Cardiac muscle cell (in vitro differentiated cells and primary cell): ENCODE measurements around the gene EPHB2. TPM values are rescaled to one million over a fixed set of nuclear protein-coding genes. Genes with fewer than 3 reads are reported as not detected.

Experiments
- DNase-seq, 2 donors: peaks; one replicate each; pipeline versions ENCODE4 v3.0.0 to v3.0.0-alpha.2; 2010 to 2017; ENCODE audit warnings: low read depth in 1 of 2, low spot score in 1 of 2
- H3K27ac ChIP-seq: fragments of 200-600 bp; sonication (generic); 2 replicates; pipeline ENCODE4 v1.5.1; 2016
- H3K27me3 ChIP-seq: fragments of 200-600 bp; sonication (generic); 2 replicates; pipeline ENCODE4 v1.6.0; 2016; ENCODE audit warnings: control low read depth
- H3K36me3 ChIP-seq: fragments of 200-600 bp; sonication (generic); 2 replicates; pipeline ENCODE4 v1.5.1; 2016; ENCODE audit warnings: control low read depth
- H3K4me1 ChIP-seq: fragments of 200-600 bp; sonication (generic); 2 replicates; pipeline ENCODE4 v1.8.1; 2017; ENCODE audit warnings: low read depth, mild to moderate bottlenecking, mixed run types
- H3K4me3 ChIP-seq: fragments of 200-600 bp; sonication (generic); 2 replicates; pipeline ENCODE4 v1.5.1; 2016; ENCODE audit warnings: mild to moderate bottlenecking
- H3K9me3 ChIP-seq: fragments of 200-600 bp; sonication (generic); 2 replicates; pipeline ENCODE4 v1.5.1; 2017; ENCODE audit warnings: low read depth, mild to moderate bottlenecking, control low read depth
- polyA plus RNA-seq: library from polyadenylated mRNA; unstranded; fragments of >200 nt; fragmentation: Nextera tagmentation; extraction: Ambion mirVana; gene quantifications from 2 replicates; pipeline ENCODE4 v1.2.1, GENCODE V29; 2016
- total RNA-seq: library from RNA; depleted of rRNA; stranded (reverse); fragments of >200 nt; gene quantifications from 2 replicates; pipeline ENCODE4 v1.2.3, GENCODE V29; 2016
- TF ChIP-seq, protein P1 (sequence below): IDR thresholded peaks from 2 replicates; pipeline ENCODE4 v1.5.1; 2012; ENCODE audit warnings: low read depth, mild to moderate bottlenecking, low read length

The EPHB2 gene
- total and polyA plus RNA-seq, 2 experiments from 2014 or later: 38.8 to 96.3 TPM

DNA sequence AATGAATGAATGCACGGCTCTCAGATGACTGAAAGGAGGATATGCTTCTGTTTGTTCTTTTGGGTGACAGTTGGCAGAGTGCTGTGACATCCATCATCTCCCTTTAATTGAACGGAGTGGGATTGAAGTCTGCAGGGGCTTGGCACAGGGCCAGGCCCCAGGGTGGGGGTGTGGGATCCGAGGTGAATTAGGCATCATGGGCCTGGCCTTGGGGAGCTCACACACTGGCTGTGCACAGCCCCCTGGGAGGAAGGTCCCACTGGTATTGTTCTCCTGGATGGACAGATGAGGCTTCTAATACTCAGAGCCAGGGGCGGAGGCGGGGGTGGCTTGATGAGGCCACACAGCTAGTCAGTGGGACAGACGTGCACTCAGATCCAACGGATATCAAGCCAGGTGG is 19.3 kb downstream of the EPHB2 start:
- Histone ChIP-seq H3K36me3 (no peaks in the 10 kb centered on the region), H3K27ac (no peak overlapping the region), H3K9me3 (no peaks in the 10 kb centered on the region), H3K4me3 (no peak overlapping the region), H3K27me3 (no peaks in the 10 kb centered on the region), H3K4me1 (no peaks in the 10 kb centered on the region)
- no peak for DNase-seq
- TF ChIP-seq, protein P1, sequence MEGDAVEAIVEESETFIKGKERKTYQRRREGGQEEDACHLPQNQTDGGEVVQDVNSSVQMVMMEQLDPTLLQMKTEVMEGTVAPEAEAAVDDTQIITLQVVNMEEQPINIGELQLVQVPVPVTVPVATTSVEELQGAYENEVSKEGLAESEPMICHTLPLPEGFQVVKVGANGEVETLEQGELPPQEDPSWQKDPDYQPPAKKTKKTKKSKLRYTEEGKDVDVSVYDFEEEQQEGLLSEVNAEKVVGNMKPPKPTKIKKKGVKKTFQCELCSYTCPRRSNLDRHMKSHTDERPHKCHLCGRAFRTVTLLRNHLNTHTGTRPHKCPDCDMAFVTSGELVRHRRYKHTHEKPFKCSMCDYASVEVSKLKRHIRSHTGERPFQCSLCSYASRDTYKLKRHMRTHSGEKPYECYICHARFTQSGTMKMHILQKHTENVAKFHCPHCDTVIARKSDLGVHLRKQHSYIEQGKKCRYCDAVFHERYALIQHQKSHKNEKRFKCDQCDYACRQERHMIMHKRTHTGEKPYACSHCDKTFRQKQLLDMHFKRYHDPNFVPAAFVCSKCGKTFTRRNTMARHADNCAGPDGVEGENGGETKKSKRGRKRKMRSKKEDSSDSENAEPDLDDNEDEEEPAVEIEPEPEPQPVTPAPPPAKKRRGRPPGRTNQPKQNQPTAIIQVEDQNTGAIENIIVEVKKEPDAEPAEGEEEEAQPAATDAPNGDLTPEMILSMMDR: no peak

DNA sequence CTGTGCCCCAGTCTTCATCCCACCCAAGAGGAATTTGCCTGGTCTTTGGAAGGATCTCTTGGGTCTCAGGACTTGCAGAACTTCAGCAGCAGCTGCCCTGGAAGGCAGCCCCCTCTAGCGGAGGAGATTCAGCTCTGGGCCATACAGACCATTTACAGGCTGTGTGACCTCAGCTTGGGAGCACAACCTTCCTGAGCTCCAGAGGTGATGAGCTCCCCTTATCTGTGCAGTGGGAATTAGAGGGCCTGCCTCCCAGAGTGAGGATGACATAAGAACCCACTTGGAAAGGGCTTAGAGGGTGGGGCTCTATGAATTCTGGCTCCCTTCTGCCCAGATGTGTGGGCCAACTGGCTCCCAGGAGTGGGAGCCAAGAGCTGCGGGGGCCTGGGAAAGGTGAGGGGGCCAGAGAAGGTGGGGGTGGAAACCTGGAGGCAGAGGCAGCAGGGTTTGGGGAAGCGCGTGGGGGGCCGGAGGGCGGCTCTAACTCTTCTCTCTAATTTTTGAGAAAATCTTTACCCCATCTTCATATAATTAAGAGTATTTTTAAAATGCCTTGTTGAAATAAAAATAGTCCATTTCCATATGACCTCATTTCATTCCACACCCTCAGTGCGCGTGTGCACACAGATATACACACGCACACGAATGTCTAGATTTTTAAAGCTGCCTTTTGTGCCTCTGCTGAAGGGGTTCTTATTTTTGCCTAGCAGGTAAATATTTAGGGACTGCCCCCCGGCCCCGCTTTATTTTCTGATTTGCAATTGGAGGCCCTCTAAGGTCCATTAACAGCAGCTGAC is 21.5 kb downstream of the EPHB2 start:
- Histone ChIP-seq H3K36me3 (no peaks in the 10 kb centered on the region), H3K9me3 (no peaks in the 10 kb centered on the region), H3K27me3 (no peaks in the 10 kb centered on the region), H3K4me3 (no peak overlapping the region), H3K4me1 (peaks cover 8% of the 10 kb centered on the region), H3K27ac (no peak overlapping the region)
- peak in 1 of 2 donors; percentile 57 for DNase-seq
- TF ChIP-seq, protein P1: peak; percentile 69

GRCh38 chr1:22733643-22734042 is 23.0 kb downstream of the EPHB2 start:
- Histone ChIP-seq H3K36me3 (no peaks in the 10 kb centered on the region), H3K9me3 (no peaks in the 10 kb centered on the region), H3K27ac (no peak overlapping the region), H3K27me3 (no peaks in the 10 kb centered on the region), H3K4me1 (peaks cover 14% of the 10 kb centered on the region), H3K4me3 (no peak overlapping the region)
- TF ChIP-seq, protein P1: no peak
- DNase-seq: no peak

- Histone ChIP-seq H3K27me3 (no peaks in the 10 kb centered on the region), H3K4me3 (no peak overlapping the region), H3K36me3 (no peaks in the 10 kb centered on the region), H3K4me1 (peaks cover 25% of the 10 kb centered on the region), H3K9me3 (no peaks in the 10 kb centered on the region), H3K27ac (peak overlapping the region; percentile 24)
- TF ChIP-seq, protein P1: no peak
- DNase-seq: no peak
These were observed 26.0 kb downstream of the EPHB2 start for GRCh38 chr1:22736501-22737080.

DNA sequence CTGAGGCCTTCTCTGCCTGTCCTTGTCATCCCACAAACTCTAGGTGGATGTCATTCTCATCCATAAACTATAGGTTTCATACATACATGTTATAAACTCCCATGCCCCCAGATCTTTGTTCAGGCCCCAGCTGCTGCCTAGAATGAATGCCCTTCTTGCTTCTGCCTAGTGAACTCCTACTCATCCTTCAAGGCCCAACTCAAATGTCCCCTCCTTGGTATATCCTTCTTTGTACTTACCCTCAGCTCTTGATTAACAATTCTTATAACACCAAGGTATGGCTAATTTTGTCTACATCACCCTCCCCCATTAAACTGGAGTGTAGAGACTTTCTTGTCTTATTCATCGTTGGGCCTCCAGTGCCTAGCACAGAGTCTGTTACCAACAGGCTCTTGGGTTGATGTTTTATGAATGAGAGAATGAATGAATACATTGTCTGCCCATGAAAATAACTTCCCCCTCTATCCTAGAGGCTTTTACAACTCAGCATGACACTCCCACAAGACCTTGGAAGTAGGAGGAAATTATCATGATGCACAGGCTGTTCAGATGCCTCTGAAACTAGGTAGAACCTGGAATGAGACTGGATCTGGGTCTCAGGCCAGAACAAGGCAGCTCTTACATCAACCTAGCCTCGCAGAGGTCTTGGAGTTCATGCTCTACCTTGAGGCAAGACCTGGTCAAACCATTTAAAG is 26.9 kb downstream of the EPHB2 start:
- no peak overlapping the region for H3K27ac ChIP-seq
- H3K4me3 ChIP-seq: no peak overlapping the region
- H3K27me3 ChIP-seq: no peaks in the 10 kb centered on the region
- H3K4me1 ChIP-seq: peaks cover 32% of the 10 kb centered on the region
- no peaks in the 10 kb centered on the region for H3K36me3 ChIP-seq
- H3K9me3 ChIP-seq: no peaks in the 10 kb centered on the region
- TF ChIP-seq, protein P1: no peak
- no peak for DNase-seq
